CD8-positive, alpha-beta memory T cell (primary cell): ENCODE data around the gene ZNF831. TPM values are rescaled to one million over a fixed set of nuclear protein-coding genes. Genes with fewer than 3 reads are reported as not detected.

Experiments used
- CTCF ChIA-PET: fragments of 350-600 bp; sonication (Branson Sonifier 250); formaldehyde crosslinking; loops from one replicate; lab custom pipeline; 2021; ENCODE audit warnings: antibody characterized with exemption; lab: Charles Lee
- POLR2A ChIA-PET: fragments of 350-600 bp; sonication (Branson Sonifier 250); formaldehyde crosslinking; loops from one replicate; lab custom pipeline; 2021; ENCODE audit warnings: antibody characterized with exemption; lab: Charles Lee
- DNase-seq, 5 donors: peaks; one replicate each; pipeline versions ENCODE4 v3.0.0 to v3.0.0-alpha.2; 2020 to 2022; ENCODE audit warnings: mixed read lengths in 1 of 5
- H3K27ac ChIP-seq: one replicate; pipeline ENCODE4 v1.7.0; 2013; ENCODE audit warnings: low read depth, mild to moderate bottlenecking, low read length, moderate library complexity
- H3K27me3 ChIP-seq: 2 replicates; pipeline ENCODE4 v1.7.0; 2013; ENCODE audit warnings: low read length, mild to moderate bottlenecking; ENCODE audit not compliant: insufficient read depth, poor library complexity, severe bottlenecking
- H3K36me3 ChIP-seq: 2 replicates; pipeline ENCODE4 v1.7.0; 2013; ENCODE audit warnings: mild to moderate bottlenecking, low read length, moderate library complexity; ENCODE audit not compliant: insufficient read depth
- H3K4me1 ChIP-seq: 2 replicates; pipeline ENCODE4 v1.7.0; 2013; ENCODE audit warnings: mild to moderate bottlenecking, low read length, moderate library complexity; ENCODE audit not compliant: insufficient read depth
- H3K4me3 ChIP-seq: 2 replicates; pipeline ENCODE4 v1.7.0; 2013; ENCODE audit warnings: mild to moderate bottlenecking, low read length
- H3K9me3 ChIP-seq: 2 replicates; pipeline ENCODE4 v1.7.0; 2013; ENCODE audit warnings: mild to moderate bottlenecking, low read length
- H3K27ac Mint-ChIP-seq, 8 donors: one replicate each; pipeline ENCODE4 v1.8.0; 2020 to 2021; ENCODE audit warnings: mixed read lengths in 8 of 8, mild to moderate bottlenecking in 6 of 8, inconsistent platforms in 3 of 8, moderate library complexity in 3 of 8
- H3K27me3 Mint-ChIP-seq, 2 donors: one replicate each; pipeline ENCODE4 v1.8.0; 2020 to 2021; ENCODE audit warnings: mixed read lengths in 2 of 2, mild to moderate bottlenecking in 1 of 2, moderate library complexity in 1 of 2
- H3K36me3 Mint-ChIP-seq, 3 donors: one replicate each; pipeline ENCODE4 v1.8.0; 2020 to 2021; ENCODE audit warnings: mixed read lengths in 3 of 3, inconsistent platforms in 1 of 3, mild to moderate bottlenecking in 1 of 3
- H3K4me1 Mint-ChIP-seq, 3 donors: one replicate each; pipeline ENCODE4 v1.8.0; 2020 to 2021; ENCODE audit warnings: mixed read lengths in 3 of 3, inconsistent platforms in 1 of 3, mild to moderate bottlenecking in 1 of 3
- H3K4me3 Mint-ChIP-seq, 7 donors: one replicate each; pipeline ENCODE4 v1.8.0; 2020 to 2021; ENCODE audit warnings: mixed read lengths in 7 of 7, mild to moderate bottlenecking in 6 of 7, moderate library complexity in 4 of 7, inconsistent platforms in 2 of 7
- H3K9me3 Mint-ChIP-seq, 5 donors: one replicate each; pipeline ENCODE4 v1.8.0; 2020 to 2022; ENCODE audit warnings: mixed read lengths in 5 of 5, mild to moderate bottlenecking in 3 of 5, moderate library complexity in 2 of 5, inconsistent platforms in 1 of 5
- polyA plus RNA-seq: library from polyadenylated mRNA; unstranded; fragments of 300-500 nt; fragmentation: Illumina TruSeq; gene quantifications from one replicate; pipeline ENCODE4 v1.2.3, GENCODE V29; 2021
- total RNA-seq, 2 experiments: library from RNA; stranded (reverse); gene quantifications; one replicate each; pipeline ENCODE4 v1.2.3, GENCODE V29; 2021

ZNF831 gene
- total and polyA plus RNA-seq, 3 experiments from 2014 or later, result 6.4 to 12.1 (median 6.9) TPM

DNA sequence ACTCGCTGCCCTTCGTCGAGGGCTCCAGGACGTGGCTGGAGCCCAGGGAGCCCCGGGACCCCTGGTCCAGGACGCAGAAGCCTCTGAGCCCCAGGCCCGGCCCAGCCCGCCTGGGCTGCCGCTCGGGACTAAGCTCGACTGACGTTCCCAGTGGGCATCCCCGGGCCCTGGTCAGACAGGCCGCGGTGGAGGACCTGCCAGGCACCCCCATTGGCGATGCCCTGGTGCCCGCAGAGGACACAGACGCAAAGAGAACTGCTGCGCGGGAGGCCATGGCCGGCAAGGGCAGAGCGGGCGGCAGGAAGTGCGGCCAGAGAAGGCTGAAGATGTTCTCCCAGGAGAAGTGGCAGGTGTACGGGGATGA, 28.9 kb downstream of the ZNF831 start:
- H3K36me3 ChIP-seq, result no peaks in the 10 kb centered on the region
- peaks cover 14 to 31% (median 18%) of the 10 kb centered on the region in 3 donors for H3K4me1 Mint-ChIP-seq
- no peak overlapping the region for H3K4me3 ChIP-seq
- POLR2A ChIA-PET, result no interaction called here
- no peaks in the 10 kb centered on the region for H3K27me3 Mint-ChIP-seq
- no peaks in the 10 kb centered on the region for H3K9me3 ChIP-seq
- CTCF ChIA-PET, result interaction anchor here (0.5 to 1.8 kb wide), 4 partner anchors 11 to 255 kb away, joined by 3 to 5 read pairs (median 4); no protein-coding TSS in a partner anchor
- H3K27ac Mint-ChIP-seq, result peak overlapping the region in 3 of 8 donors; percentile 33 to 86 (median 61)
- no peak overlapping the region for H3K27ac ChIP-seq
- H3K9me3 Mint-ChIP-seq, result no peaks in the 10 kb centered on the region
- H3K36me3 Mint-ChIP-seq, result peaks cover 6 to 54% (median 11%) of the 10 kb centered on the region in 3 donors
- H3K4me3 Mint-ChIP-seq, result peak overlapping the region in 1 of 7 donors; percentile 59
- no peak for DNase-seq
- H3K27me3 ChIP-seq, result no peaks in the 10 kb centered on the region
- H3K4me1 ChIP-seq, result no peaks in the 10 kb centered on the region

DNA sequence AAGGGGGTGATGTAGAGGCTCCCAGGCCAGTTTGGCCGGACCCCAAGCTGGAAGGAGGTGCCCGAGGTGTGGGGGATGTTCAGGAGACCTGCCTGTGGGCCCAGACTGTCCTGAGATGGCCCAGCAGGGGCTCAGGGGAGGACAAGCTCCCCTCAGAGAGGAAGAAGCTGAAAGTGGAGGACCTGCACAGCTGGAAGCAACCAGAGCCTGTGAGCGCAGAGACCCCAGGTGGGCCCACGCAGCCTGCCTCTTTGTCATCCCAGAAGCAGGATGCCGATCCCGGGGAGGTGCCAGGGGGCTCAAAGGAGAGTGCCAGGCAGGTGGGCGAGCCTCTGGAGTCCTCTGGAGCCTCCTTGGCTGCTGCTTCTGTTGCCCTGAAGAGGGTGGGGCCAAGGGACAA, 29.7 kb downstream of the ZNF831 start:
- Mint-ChIP-seq H3K27me3 (no peaks in the 10 kb centered on the region), H3K27ac (peak overlapping the region in 1 of 8 donors; percentile 86), H3K4me3 (no peak overlapping the region), H3K36me3 (peaks cover 11 to 56% (median 12%) of the 10 kb centered on the region in 3 donors), H3K4me1 (peaks cover 9 to 23% (median 13%) of the 10 kb centered on the region in 3 donors), H3K9me3 (no peaks in the 10 kb centered on the region)
- Histone ChIP-seq H3K27ac (no peak overlapping the region), H3K9me3 (no peaks in the 10 kb centered on the region), H3K4me1 (no peaks in the 10 kb centered on the region), H3K36me3 (peaks cover 5% of the 10 kb centered on the region), H3K4me3 (no peak overlapping the region), H3K27me3 (no peaks in the 10 kb centered on the region)
- ChIA-PET POLR2A (no interaction called here), CTCF (interaction anchor here (1.2 to 1.8 kb wide), 2 partner anchors 10 to 14 kb away, joined by 4 to 5 read pairs; no protein-coding TSS in a partner anchor)
- DNase-seq, result no peak

DNA sequence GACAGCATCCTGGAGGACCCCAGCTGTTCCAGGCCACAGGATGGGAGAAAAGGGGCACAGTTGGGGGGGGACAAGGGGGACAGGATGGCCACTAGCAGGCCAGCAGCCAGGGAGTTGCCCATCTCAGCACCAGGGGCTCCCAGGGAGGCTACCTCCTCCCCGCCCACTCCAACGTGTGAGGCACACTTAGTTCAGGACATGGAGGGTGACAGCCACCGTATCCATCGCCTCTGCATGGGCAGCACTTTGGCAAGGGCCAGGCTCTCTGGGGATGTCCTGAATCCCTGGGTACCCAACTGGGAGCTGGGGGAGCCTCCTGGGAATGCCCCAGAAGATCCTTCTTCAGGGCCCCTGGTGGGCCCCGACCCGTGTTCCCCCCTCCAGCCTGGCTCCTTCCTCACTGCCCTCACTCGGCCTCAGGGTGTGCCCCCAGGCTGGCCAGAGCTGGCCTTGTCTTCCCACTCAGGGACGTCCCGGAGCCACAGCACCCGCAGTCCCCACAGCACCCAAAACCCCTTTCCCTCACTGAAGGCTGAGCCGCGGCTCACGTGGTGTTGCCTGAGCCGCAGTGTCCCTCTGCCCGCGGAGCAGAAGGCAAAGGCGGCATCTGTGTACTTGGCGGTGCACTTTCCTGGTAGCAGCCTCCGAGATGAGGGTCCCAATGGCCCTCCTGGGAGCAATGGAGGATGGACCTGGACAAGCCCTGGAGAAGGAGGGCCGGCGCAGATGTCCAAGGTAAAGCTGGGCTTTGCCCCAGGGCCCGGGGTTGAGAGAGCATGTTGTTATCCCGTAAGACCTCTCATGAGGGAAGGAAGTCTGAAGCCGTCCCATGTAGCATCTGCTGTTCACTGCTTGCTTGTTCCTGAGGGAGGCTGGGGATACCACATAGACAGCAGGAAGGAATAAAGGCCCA, 30.7 kb downstream of the ZNF831 start:
- no peak overlapping the region for H3K27ac ChIP-seq
- peaks cover 0 to under 1% (median 0%) of the 10 kb centered on the region in 5 donors for H3K9me3 Mint-ChIP-seq
- peak overlapping the region in 7 of 8 donors; percentile 32 to 79 (median 57) for H3K27ac Mint-ChIP-seq
- H3K36me3 Mint-ChIP-seq, result peaks cover 18 to 62% (median 21%) of the 10 kb centered on the region in 3 donors
- no peaks in the 10 kb centered on the region for H3K27me3 Mint-ChIP-seq
- ChIA-PET CTCF (no interaction called here), POLR2A (no interaction called here)
- H3K4me3 ChIP-seq, result no peak overlapping the region
- DNase-seq, result no peak
- H3K4me1 Mint-ChIP-seq, result peaks cover 8 to 18% (median 10%) of the 10 kb centered on the region in 3 donors
- no peak overlapping the region for H3K4me3 Mint-ChIP-seq
- H3K4me1 ChIP-seq, result no peaks in the 10 kb centered on the region
- no peaks in the 10 kb centered on the region for H3K9me3 ChIP-seq
- H3K27me3 ChIP-seq, result no peaks in the 10 kb centered on the region
- H3K36me3 ChIP-seq, result peaks cover 5% of the 10 kb centered on the region

DNA sequence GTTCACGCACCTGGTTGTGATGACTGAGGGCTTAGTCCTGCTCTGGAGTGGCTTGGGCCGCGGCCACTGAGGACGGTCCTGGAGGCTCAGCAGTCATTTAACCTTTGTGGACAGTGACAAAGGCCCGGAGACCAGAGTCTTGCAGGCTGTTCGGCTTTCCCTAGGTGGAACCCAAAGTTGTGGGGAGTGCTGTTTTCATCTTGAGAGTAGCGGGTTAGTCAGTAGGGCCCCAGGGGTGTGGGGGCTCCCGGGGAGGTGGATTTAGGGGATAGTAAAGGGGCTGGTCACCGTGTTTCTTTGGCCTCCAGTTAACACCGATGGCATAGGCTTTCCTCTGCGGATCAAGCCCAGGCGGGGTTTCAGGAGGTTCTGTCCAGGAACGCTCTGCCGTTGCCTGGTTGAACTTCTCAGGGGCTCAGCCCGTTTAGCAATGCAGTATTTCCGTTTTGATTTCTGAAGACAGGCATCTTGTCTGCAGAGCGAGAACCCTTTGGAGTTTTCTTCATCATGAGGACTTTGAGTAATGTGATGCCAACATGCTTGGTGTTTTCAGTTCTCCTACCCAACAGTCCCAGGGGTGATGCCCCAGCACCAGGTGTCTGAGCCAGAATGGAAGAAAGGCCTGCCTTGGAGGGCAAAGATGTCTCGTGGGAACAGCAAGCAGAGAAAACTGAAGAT, 31.8 kb downstream of the ZNF831 start:
- H3K27ac Mint-ChIP-seq, result peak overlapping the region in 7 of 8 donors; percentile 27 to 91 (median 63)
- ChIA-PET POLR2A (no interaction called here), CTCF (interaction anchor here (1.2 kb wide), 1 partner anchor 12 kb away, joined by 3 read pairs; no protein-coding TSS in a partner anchor)
- no peaks in the 10 kb centered on the region for H3K9me3 ChIP-seq
- H3K36me3 ChIP-seq, result peaks cover 9% of the 10 kb centered on the region
- H3K27me3 Mint-ChIP-seq, result no peaks in the 10 kb centered on the region
- H3K27ac ChIP-seq, result no peak overlapping the region
- H3K4me3 Mint-ChIP-seq, result no peak overlapping the region
- H3K4me1 ChIP-seq, result no peaks in the 10 kb centered on the region
- H3K9me3 Mint-ChIP-seq, result peaks cover 8 to 9% (median 8%) of the 10 kb centered on the region in 5 donors
- no peaks in the 10 kb centered on the region for H3K27me3 ChIP-seq
- no peak for DNase-seq
- H3K4me3 ChIP-seq, result no peak overlapping the region
- peaks cover 26 to 67% (median 32%) of the 10 kb centered on the region in 3 donors for H3K36me3 Mint-ChIP-seq
- peaks cover 8 to 14% (median 8%) of the 10 kb centered on the region in 3 donors for H3K4me1 Mint-ChIP-seq

DNA sequence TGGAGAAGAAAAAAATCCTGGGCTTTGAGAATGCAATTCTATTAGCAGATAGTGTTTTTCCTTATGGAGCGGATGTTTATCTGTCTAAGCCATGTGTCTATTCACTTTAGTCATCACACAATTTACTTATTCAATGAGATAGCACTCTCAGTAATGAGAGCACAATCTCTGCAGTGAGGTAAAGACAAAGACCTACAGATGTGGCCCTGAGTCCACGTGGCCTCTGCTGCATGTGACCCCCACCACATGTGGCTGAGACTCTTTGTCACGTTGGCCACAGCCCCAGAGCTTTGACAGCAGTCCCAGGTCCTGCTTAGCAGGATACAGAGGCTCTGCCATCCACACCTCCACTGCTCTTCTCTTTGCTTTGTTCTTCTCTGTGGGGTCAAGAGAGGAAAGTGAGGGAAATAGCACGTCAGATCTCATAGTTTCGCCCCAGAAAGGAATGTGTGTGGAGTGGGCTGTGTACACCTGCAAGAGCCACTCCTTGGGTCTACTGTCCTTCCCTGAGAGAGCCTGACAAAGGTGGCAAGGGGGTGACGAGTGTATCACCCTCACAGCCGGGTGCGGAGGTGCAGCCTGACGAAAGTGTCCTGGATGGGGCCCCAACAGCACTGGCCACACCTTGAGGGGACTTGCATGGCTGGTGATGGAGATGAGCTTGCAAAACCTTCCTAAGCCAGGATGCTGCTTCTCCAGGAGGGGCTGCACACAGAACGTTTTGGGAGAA, 40.7 kb downstream of the ZNF831 start:
- Mint-ChIP-seq H3K9me3 (peaks cover 7 to 12% (median 12%) of the 10 kb centered on the region in 5 donors), H3K27ac (peak overlapping the region in 7 of 8 donors; percentile 29 to 83 (median 65))

DNA sequence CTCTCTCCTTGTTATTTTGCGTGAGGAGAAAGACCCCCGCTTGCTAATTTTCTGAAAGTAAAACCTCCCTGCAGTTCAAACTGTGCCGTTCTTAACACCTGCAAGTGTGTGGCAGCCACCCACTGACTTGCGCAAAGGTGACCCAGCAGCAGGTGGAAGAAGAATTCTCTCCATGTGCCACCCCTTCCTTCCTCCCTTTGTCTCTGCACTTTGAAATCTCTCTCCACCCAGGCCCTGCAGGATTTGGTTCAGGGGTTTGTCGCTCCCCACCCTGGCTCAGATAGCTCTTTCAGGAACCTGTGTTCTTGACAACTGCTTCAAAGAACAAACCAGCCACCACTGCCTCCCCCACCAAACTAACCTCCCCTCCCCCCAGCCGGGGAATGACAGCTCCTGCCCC, 41.4 kb downstream of the ZNF831 start:
- CTCF ChIA-PET, result interaction anchor here (0.9 to 5.4 kb wide), 6 partner anchors 23 to 199 kb away, joined by 3 to 95 read pairs (median 4); partner anchors contain the start of gene ATP5F1E
- no peaks in the 10 kb centered on the region for H3K9me3 ChIP-seq
- Mint-ChIP-seq H3K9me3 (peaks cover under 1 to 6% (median 5%) of the 10 kb centered on the region in 5 donors), H3K27me3 (no peaks in the 10 kb centered on the region), H3K36me3 (peaks cover 26 to 84% (median 35%) of the 10 kb centered on the region in 3 donors), H3K27ac (peak overlapping the region in 7 of 8 donors; percentile 15 to 80 (median 47)), H3K4me3 (peak overlapping the region in 1 of 7 donors; percentile 6), H3K4me1 (peaks cover 43 to 52% (median 46%) of the 10 kb centered on the region in 3 donors)
- peaks cover 21% of the 10 kb centered on the region for H3K4me1 ChIP-seq
- no peak overlapping the region for H3K4me3 ChIP-seq
- H3K27ac ChIP-seq, result no peak overlapping the region
- POLR2A ChIA-PET, result no interaction called here
- H3K27me3 ChIP-seq, result no peaks in the 10 kb centered on the region
- DNase-seq, result peak in 1 of 5 donors; percentile 25
- H3K36me3 ChIP-seq, result peaks cover 14% of the 10 kb centered on the region

More for the DNA sequence above, 40.7 kb downstream of the ZNF831 start:
- Mint-ChIP-seq H3K27me3 (no peaks in the 10 kb centered on the region), H3K36me3 (peaks cover 31 to 85% (median 42%) of the 10 kb centered on the region in 3 donors), H3K4me1 (peaks cover 43 to 52% (median 46%) of the 10 kb centered on the region in 3 donors), H3K4me3 (peak overlapping the region in 1 of 7 donors; percentile 40)
- Histone ChIP-seq H3K4me1 (peaks cover 21% of the 10 kb centered on the region), H3K36me3 (peaks cover 11% of the 10 kb centered on the region), H3K27me3 (no peaks in the 10 kb centered on the region), H3K4me3 (no peak overlapping the region), H3K9me3 (no peaks in the 10 kb centered on the region), H3K27ac (no peak overlapping the region)
- DNase-seq, result no peak
- ChIA-PET CTCF (interaction anchor here (1.1 to 5.4 kb wide), 3 partner anchors 113 to 172 kb away, joined by 3 to 95 read pairs (median 6); partner anchors contain the start of gene ATP5F1E), POLR2A (no interaction called here)

DNA sequence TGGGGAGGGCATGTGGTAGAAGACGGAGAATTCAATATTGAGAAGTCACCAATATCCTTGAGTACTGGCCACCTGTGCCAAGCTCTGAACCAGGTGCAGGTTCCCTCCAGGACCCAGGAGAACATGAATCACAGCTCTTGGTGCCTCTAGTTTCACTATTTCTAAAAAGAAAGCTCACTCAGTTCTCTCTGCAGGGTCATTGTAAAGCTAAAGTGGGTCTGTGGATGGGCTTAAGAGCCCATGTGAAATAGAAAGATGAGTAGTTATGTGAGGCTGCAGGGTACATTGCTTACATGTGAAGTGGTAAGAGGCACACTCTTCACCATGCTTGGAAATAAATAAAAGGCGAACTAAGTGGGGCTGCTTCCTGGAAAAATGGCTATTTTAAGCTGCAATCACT, 43.6 kb downstream of the ZNF831 start:
- H3K9me3 Mint-ChIP-seq, result no peaks in the 10 kb centered on the region
- H3K4me1 Mint-ChIP-seq, result peaks cover 43 to 47% (median 44%) of the 10 kb centered on the region in 3 donors
- H3K4me1 ChIP-seq, result peaks cover 21% of the 10 kb centered on the region
- no peak for DNase-seq
- H3K27ac ChIP-seq, result no peak overlapping the region
- peak overlapping the region; percentile 60 to 96 (median 76) for H3K27ac Mint-ChIP-seq
- H3K9me3 ChIP-seq, result no peaks in the 10 kb centered on the region
- no peaks in the 10 kb centered on the region for H3K27me3 ChIP-seq
- H3K4me3 ChIP-seq, result no peak overlapping the region
- peaks cover 16 to 86% (median 22%) of the 10 kb centered on the region in 3 donors for H3K36me3 Mint-ChIP-seq
- ChIA-PET CTCF (interaction anchor here (0.8 to 5.4 kb wide), 44 partner anchors 8 to 369 kb away, joined by 3 to 95 read pairs (median 4); partner anchors contain the start of gene ZNF831), POLR2A (interaction anchor here (1.0 kb wide), 1 partner anchor 119 kb away, joined by 4 read pairs; no protein-coding TSS in a partner anchor)
- H3K36me3 ChIP-seq, result peaks cover 23% of the 10 kb centered on the region
- H3K4me3 Mint-ChIP-seq, result no peak overlapping the region
- no peaks in the 10 kb centered on the region for H3K27me3 Mint-ChIP-seq
